Endothelial cell of umbilical vein (primary cell): ENCODE data around the gene OSBPL10. TPM values are rescaled to one million over a fixed set of nuclear protein-coding genes. Genes with fewer than 3 reads are reported as not detected.

Experiments used
- BruUV-seq: library from RNA; stranded (reverse); fragments of 400-500 nt; replicated peaks from 2 replicates; lab custom pipeline; 2021; lab: Mats Ljungman, UMichigan
- CTCF ChIA-PET: fragments of 300-600, 350-600 bp; sonication (Branson Sonifier 250); formaldehyde crosslinking; loops from one replicate; lab custom pipeline; 2021; ENCODE audit warnings: antibody characterized with exemption, inconsistent platforms; lab: Charles Lee
- POLR2A ChIA-PET: fragments of 300-600, 350-600 bp; sonication (Branson Sonifier 250); formaldehyde crosslinking; loops from one replicate; lab custom pipeline; 2021; ENCODE audit warnings: antibody characterized with exemption, inconsistent platforms; lab: Charles Lee
- DNase-seq: peaks from one replicate; pipeline ENCODE4 v3.0.0-alpha.2; 2011; ENCODE audit warnings: low read depth, low spot score
- FAIRE-seq: peaks from 2 replicates; lab custom pipeline; 2011; peaks lifted over from hg19 to GRCh38; lab: Jason Lieb, UNC
- H2AFZ ChIP-seq: 2 replicates; pipeline ENCODE4 v1.6.0; 2012; ENCODE audit warnings: low read depth, low read length, control low read depth, inconsistent platforms
- H3K27ac ChIP-seq: 2 replicates; pipeline ENCODE4 v1.5.1; 2011; ENCODE audit warnings: low read depth, mild to moderate bottlenecking, control low read depth, low read length, moderate library complexity; ENCODE audit not compliant: insufficient read depth
- H3K27me3 ChIP-seq, 2 experiments: 2 replicates each; pipeline versions ENCODE4 v1.6.0 to v1.6.1; 2011; ENCODE audit warnings: low read length in 2 of 2, mixed read lengths in 1 of 2; ENCODE audit not compliant: control insufficient read depth in 2 of 2, insufficient read depth in 2 of 2
- H3K36me3 ChIP-seq, 2 experiments: 2 replicates in 1 of 2; 3 replicates in 1 of 2; pipeline ENCODE4 v1.5.1; 2011; ENCODE audit warnings: low read length in 2 of 2, mild to moderate bottlenecking in 1 of 2, moderate library complexity in 1 of 2; ENCODE audit not compliant: control insufficient read depth in 2 of 2, insufficient read depth in 2 of 2; ENCODE audit errors: extremely low read depth in 1 of 2
- H3K4me1 ChIP-seq: 3 replicates; pipeline ENCODE4 v1.5.1; 2011; ENCODE audit warnings: mild to moderate bottlenecking, low read length; ENCODE audit not compliant: control insufficient read depth, insufficient read depth; ENCODE audit errors: extremely low read depth
- H3K4me2 ChIP-seq: 2 replicates; pipeline ENCODE4 v1.6.1; 2011; ENCODE audit warnings: low read length, control low read depth, mixed read lengths; ENCODE audit not compliant: insufficient read depth
- H3K4me3 ChIP-seq, 3 experiments: fragments of 200-600 bp in 1 of 3; sonication (generic), shearing (Covaris generic) in 1 of 3; replicated peaks in 1 of 3; 2 replicates each; pipeline ENCODE4 v1.5.1; 2011 to 2016; ENCODE audit warnings: control low read depth in 3 of 3, low read length in 3 of 3, mild to moderate bottlenecking in 2 of 3, inconsistent platforms in 1 of 3, low read depth in 1 of 3, moderate library complexity in 1 of 3; ENCODE audit not compliant: insufficient read depth in 1 of 3
- H3K79me2 ChIP-seq: 2 replicates; pipeline ENCODE4 v1.6.0; 2012; ENCODE audit warnings: low read length, inconsistent platforms; ENCODE audit not compliant: control insufficient read depth, insufficient read depth
- H3K9ac ChIP-seq: replicated peaks from 2 replicates; pipeline ENCODE3; 2011; ENCODE audit warnings: low read length, control low read depth; ENCODE audit not compliant: insufficient read depth; ENCODE audit errors: extremely low read depth
- H3K9me1 ChIP-seq: replicated peaks from 3 replicates; pipeline ENCODE4 v1.6.0; 2011; ENCODE audit warnings: mild to moderate bottlenecking, low read length; ENCODE audit not compliant: control insufficient read depth, insufficient read depth; ENCODE audit errors: extremely low read depth
- H3K9me3 ChIP-seq: replicated peaks from 2 replicates; pipeline ENCODE4 v1.5.1; 2012; ENCODE audit warnings: low read length, inconsistent platforms; ENCODE audit not compliant: control insufficient read depth, insufficient read depth
- H4K20me1 ChIP-seq: replicated peaks from 2 replicates; pipeline ENCODE3; 2011; ENCODE audit warnings: mild to moderate bottlenecking, low read length; ENCODE audit not compliant: control insufficient read depth, insufficient read depth; ENCODE audit errors: extremely low read depth
- EZH2 ChIP-seq: IDR thresholded peaks from 2 replicates; pipeline ENCODE4 v1.6.1; 2012; ENCODE audit warnings: borderline replicate concordance, low read depth, mild to moderate bottlenecking, moderate library complexity, low read length, inconsistent platforms; ENCODE audit not compliant: severe bottlenecking
- FOS ChIP-seq: IDR thresholded peaks from 2 replicates; pipeline ENCODE4 v1.6.1; 2011; ENCODE audit warnings: mild to moderate bottlenecking, low read length, moderate library complexity, borderline replicate concordance; ENCODE audit not compliant: insufficient read depth
- GATA2 ChIP-seq: IDR thresholded peaks from 2 replicates; pipeline ENCODE4 v1.7.0; 2011; ENCODE audit warnings: low read depth, mild to moderate bottlenecking, moderate library complexity, mixed read lengths, low read length; ENCODE audit not compliant: insufficient read length, insufficient read depth
- MYC ChIP-seq: IDR thresholded peaks from one replicate; pipeline ENCODE4 v1.6.1; 2011; ENCODE audit warnings: mild to moderate bottlenecking, low read depth, low read length
- POLR2A ChIP-seq: IDR thresholded peaks from 2 replicates; pipeline ENCODE4 v1.6.1; 2012; ENCODE audit warnings: low read depth, mild to moderate bottlenecking, control low read depth, low read length
- POLR2AphosphoS5 ChIP-seq: IDR thresholded peaks from 2 replicates; pipeline ENCODE4 v1.6.1; 2012; ENCODE audit warnings: low read depth, mild to moderate bottlenecking, control low read depth, low read length, moderate library complexity; ENCODE audit not compliant: insufficient read depth
- dilution Hi-C: fragments of 300-500 bp; cut with MboI; formaldehyde crosslinking; loops from one replicate; pipeline ENCODE4 v1.15.0; 2019; ENCODE audit warnings: low sequenced_read_pairs; ENCODE audit not compliant: extremely low pct_ligation_motif_present
- intact Hi-C: fragments of 100-400 bp; cut with micrococcal nuclease; formaldehyde crosslinking; loops from one replicate; pipeline ENCODE4 v1.10.0; 2022
- polyA plus RNA-seq, 4 experiments: library from polyadenylated mRNA; depleted of rRNA in 3 of 4; stranded (reverse) in 3 of 4; unstranded in 1 of 4; fragments of >200 nt; gene quantifications; 2 replicates each; pipeline versions ENCODE4 v1.2.1 to v1.2.3, GENCODE V29; 2011 to 2012; ENCODE audit warnings: missing spikeins in 1 of 4
- total RNA-seq: library from RNA; stranded (reverse); gene quantifications from 2 replicates; pipeline ENCODE4 v1.2.3, GENCODE V29; 2021
- TF ChIP-seq, protein P1 (sequence below), 2 donors: IDR thresholded peaks; 1 replicate in 1 of 2; 2 replicates in 1 of 2; pipeline ENCODE4 v1.5.1; 2011; ENCODE audit warnings: low read length in 2 of 2, mild to moderate bottlenecking in 2 of 2, moderate library complexity in 2 of 2, control low read depth in 1 of 2, inconsistent platforms in 1 of 2, low read depth in 1 of 2; ENCODE audit not compliant: insufficient read depth in 1 of 2; ENCODE audit errors: extremely low read depth in 1 of 2

The OSBPL10 gene
- total and polyA plus RNA-seq, 2 donors (not counting 3 experiments of a cell fraction or from before 2014, with no cell fraction given) = 10.8 to 47.6 TPM

DNA sequence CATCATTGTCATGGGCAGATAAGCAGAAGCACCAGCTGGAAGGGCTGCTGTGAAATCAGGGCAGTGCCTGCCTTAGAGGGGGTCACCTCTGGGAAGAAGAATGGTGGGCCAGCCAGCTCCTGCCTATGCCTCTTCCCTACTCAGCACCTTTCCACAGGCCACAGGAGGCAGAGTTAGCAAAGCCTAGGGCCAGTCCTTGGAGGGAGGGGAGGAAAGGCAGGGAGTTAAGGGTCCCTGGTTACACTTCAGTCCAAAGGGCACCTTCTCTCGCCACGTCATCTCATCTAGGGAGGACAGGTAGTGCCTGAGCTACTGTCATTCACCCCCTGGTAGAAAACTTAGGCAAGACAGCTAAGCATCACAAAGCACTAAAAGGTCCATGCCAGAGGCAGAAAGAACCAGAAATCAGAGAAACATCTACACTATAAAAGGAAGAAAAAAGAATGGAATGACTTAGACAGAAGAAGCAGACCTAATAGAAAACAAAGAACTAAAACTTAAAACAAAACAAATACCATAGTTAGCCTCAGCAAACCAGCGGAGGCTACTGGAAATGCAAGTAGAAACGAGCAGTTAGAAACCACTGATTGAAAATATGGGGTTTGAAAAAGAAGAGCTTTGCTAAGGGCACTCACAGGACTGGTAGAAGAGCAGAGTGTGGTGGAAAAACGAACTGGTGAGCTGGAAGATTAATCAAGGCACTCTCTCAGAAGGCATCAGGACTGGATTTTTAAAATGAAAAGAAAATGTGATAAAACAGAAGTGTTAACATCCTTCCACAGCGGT is 84.2 kb downstream of the OSBPL10 start:
- dilution Hi-C loops (no loop called here), intact Hi-C loops (no loop called here)
- DNase-seq = no peak
- no peak overlapping the region for H3K4me3 ChIP-seq
- H3K27ac ChIP-seq = no peak overlapping the region
- no peaks in the 10 kb centered on the region for H4K20me1 ChIP-seq
- no peak overlapping the region for H3K9ac ChIP-seq
- H2AFZ ChIP-seq = no peak overlapping the region
- no TSS peak for BruUV-seq
- ChIA-PET POLR2A (no interaction called here), CTCF (interaction anchor here (0.9 to 1.4 kb wide), 5 partner anchors 8 to 34 kb away, joined by 3 to 4 read pairs (median 3); no protein-coding TSS in a partner anchor)
- no peak for FAIRE-seq
- H3K9me3 ChIP-seq = no peaks in the 10 kb centered on the region
- no peak overlapping the region for H3K4me2 ChIP-seq
- no peaks in the 10 kb centered on the region for H3K79me2 ChIP-seq
- TF ChIP-seq GATA2 (no peak), POLR2AphosphoS5 (no peak), EZH2 (no peak), POLR2A (no peak), FOS (no peak), MYC (no peak)
- TF ChIP-seq, protein P1, sequence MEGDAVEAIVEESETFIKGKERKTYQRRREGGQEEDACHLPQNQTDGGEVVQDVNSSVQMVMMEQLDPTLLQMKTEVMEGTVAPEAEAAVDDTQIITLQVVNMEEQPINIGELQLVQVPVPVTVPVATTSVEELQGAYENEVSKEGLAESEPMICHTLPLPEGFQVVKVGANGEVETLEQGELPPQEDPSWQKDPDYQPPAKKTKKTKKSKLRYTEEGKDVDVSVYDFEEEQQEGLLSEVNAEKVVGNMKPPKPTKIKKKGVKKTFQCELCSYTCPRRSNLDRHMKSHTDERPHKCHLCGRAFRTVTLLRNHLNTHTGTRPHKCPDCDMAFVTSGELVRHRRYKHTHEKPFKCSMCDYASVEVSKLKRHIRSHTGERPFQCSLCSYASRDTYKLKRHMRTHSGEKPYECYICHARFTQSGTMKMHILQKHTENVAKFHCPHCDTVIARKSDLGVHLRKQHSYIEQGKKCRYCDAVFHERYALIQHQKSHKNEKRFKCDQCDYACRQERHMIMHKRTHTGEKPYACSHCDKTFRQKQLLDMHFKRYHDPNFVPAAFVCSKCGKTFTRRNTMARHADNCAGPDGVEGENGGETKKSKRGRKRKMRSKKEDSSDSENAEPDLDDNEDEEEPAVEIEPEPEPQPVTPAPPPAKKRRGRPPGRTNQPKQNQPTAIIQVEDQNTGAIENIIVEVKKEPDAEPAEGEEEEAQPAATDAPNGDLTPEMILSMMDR (IDR thresholded peaks at IDR 0.05; ENCODE audit: extremely low read depth in 1 of 2, insufficient read depth in 1 of 2, low read depth in 1 of 2, low read length in 2 of 2) = no peak
- H3K27me3 ChIP-seq = no peaks in the 10 kb centered on the region
- H3K36me3 ChIP-seq = no peaks in the 10 kb centered on the region
- H3K9me1 ChIP-seq = no peaks in the 10 kb centered on the region
- peaks cover 8% of the 10 kb centered on the region for H3K4me1 ChIP-seq
